ENCODE data around the gene DLEU7.

Gene DLEU7

GRCh38 chr13:50787316-50788195 lies 55.9 kb downstream of the DLEU7 start:
- DNase-seq = no peak
- Mint-ChIP-seq H3K27ac (peak overlapping the region in 1 of 2 donors; percentile 29), H3K27me3 (peaks cover 8% of the 10 kb centered on the region), H3K9me3 (no peaks in the 10 kb centered on the region), H3K4me3 (no peak overlapping the region), H3K4me1 (no peaks in the 10 kb centered on the region)
- no peak for ATAC-seq

- Mint-ChIP-seq H3K4me1 (no peaks in the 10 kb centered on the region), H3K4me3 (no peak overlapping the region), H3K9me3 (no peaks in the 10 kb centered on the region)
These were observed 59.7 kb downstream of the DLEU7 start for GRCh38 chr13:50783717-50784290.

GRCh38 chr13:50783066-50783465 lies 60.4 kb downstream of the DLEU7 start:
- DNase-seq = no peak
- H3K9me3 Mint-ChIP-seq = no peaks in the 10 kb centered on the region
- H3K27ac Mint-ChIP-seq = no peak overlapping the region
- H3K4me3 Mint-ChIP-seq = no peak overlapping the region
- no peak for ATAC-seq
- H3K27me3 Mint-ChIP-seq = peaks cover 6% of the 10 kb centered on the region
- H3K4me1 Mint-ChIP-seq = no peaks in the 10 kb centered on the region

More at GRCh38 chr13:50783717-50784290, 59.7 kb downstream of the DLEU7 start:
- Mint-ChIP-seq H3K27me3 (peaks cover 8% of the 10 kb centered on the region), H3K27ac (no peak overlapping the region)
- ATAC-seq (no peak), DNase-seq (no peak)

- H3K27ac Mint-ChIP-seq = peak overlapping the region in 1 of 2 donors; percentile 22
- H3K27me3 Mint-ChIP-seq = peaks cover 7% of the 10 kb centered on the region
- no peak for DNase-seq
- H3K9me3 Mint-ChIP-seq = peaks cover 0 to 6% of the 10 kb centered on the region in 2 donors
- ATAC-seq = no peak
- no peak overlapping the region for H3K4me3 Mint-ChIP-seq
- H3K4me1 Mint-ChIP-seq = no peaks in the 10 kb centered on the region
These were observed 63.1 kb downstream of the DLEU7 start for GRCh38 chr13:50780201-50781015.

GRCh38 chr13:50779443-50780200 lies 63.9 kb downstream of the DLEU7 start:
- peak overlapping the region in 1 of 2 donors; percentile 22 for H3K27ac Mint-ChIP-seq
- no peak for DNase-seq
- H3K9me3 Mint-ChIP-seq = peaks cover 4 to 6% of the 10 kb centered on the region in 2 donors
- H3K4me1 Mint-ChIP-seq = no peaks in the 10 kb centered on the region
- no peak overlapping the region for H3K4me3 Mint-ChIP-seq
- ATAC-seq = no peak
- H3K27me3 Mint-ChIP-seq = peaks cover 7% of the 10 kb centered on the region
